NCI-H128 (cell line): ENCODE measurements around the gene PIK3R1.

Experiments used
- DNase-seq: peaks from one replicate; lab custom pipeline; 2025; ENCODE audit not compliant: unreplicated experiment; lab: John Stamatoyannopoulos, UW

The PIK3R1 gene

GRCh38 chr5:68320413-68320986 lies 104.9 kb downstream of the PIK3R1 start:
- DNase-seq: no peak

DNA sequence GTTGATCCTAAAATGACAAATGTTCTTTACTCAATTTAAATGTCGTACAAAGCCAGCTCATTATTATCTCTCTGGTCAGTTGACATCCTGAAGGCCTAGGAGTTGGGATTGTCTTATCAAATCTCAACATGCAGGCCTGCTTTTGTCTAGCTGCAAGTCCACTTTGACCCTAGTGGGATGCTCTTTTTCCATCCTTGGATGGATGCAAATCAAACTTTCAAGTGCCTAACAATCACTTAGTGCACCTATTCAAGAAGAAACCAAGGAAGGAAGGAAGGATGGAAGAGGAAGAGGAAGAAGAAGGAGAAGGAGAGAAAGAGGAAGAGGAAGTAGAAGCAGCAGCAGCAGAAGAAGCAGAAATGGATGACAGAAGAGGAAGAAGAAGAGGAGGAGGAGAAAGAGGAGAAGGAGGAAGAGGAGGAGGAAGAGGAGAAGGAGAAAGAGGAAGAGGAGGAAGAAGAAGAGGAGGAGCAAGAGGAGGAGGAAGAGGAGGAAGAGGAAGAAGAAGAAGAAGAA lies 109.6 kb downstream of the PIK3R1 start:
- no peak for DNase-seq

GRCh38 chr5:68329554-68330255 lies 114.1 kb downstream of the PIK3R1 start:
- no peak for DNase-seq

DNA sequence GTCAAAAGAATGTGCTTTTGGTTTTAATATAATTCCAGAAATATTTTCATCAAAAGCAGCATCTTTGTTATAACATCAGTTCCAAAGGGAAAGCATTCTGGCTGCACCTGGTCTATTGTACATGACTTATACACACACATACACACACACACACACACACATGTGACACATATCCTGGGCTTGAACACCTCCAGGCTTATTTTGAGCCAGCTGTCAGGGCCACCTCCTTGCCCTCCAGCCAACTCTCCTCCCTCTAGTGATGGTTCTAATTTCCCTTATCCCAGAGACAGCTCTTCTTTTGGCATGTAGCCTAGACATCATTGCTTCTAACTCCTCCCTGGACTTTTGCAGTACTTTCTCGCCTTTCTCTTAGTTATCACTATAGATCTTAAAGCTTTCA lies 115.0 kb downstream of the PIK3R1 start:
- DNase-seq: no peak

GRCh38 chr5:68331192-68332079 lies 115.9 kb downstream of the PIK3R1 start:
- no peak for DNase-seq

DNA sequence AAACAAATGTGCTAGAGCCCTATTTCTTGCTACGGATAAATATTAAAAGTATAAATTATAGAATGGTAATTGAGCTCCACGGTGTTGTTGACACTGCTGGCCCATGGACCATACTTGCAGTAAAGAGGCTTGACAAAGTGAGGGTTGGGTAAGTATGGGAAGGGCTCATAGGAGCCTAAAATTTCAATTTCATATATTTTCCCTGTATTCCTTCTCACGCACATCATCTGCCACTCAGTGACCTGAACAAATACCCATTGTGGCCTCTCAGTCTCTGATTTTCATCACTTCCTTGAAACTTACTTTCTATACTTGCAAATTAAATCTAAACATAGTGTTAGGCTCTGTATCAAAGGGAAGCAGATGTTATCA lies 116.5 kb downstream of the PIK3R1 start:
- no peak for DNase-seq

GRCh38 chr5:68332556-68332955 lies 117.0 kb downstream of the PIK3R1 start:
- no peak for DNase-seq

- DNase-seq: no peak
Observed at GRCh38 chr5:68333649-68334552, 118.3 kb downstream of the PIK3R1 start.

DNA sequence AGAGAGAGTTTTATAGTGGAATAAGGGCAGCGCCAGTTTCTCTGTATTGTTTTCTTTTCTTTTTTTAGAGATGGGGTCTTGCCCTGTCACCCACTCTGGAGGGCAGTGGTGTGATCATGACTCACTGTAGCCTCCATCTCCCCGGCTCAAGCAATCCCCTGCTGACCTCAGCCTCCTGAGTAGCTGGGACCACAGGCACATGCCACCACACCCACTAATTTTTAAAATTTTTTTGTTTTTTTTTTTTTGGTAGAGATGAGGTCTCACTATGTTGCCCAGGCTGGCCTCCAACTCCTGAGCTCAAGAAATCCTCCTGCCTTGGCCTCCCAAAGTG lies 119.0 kb downstream of the PIK3R1 start:
- no peak for DNase-seq

- DNase-seq: no peak
Observed at GRCh38 chr5:68335075-68335474, 119.5 kb downstream of the PIK3R1 start.

GRCh38 chr5:68336200-68336599 lies 120.6 kb downstream of the PIK3R1 start:
- no peak for DNase-seq

GRCh38 chr5:68337235-68337634 lies 121.7 kb downstream of the PIK3R1 start:
- no peak for DNase-seq

GRCh38 chr5:68339921-68340321 lies 124.4 kb downstream of the PIK3R1 start:
- no peak for DNase-seq

- no peak for DNase-seq
Observed at GRCh38 chr5:68341006-68341405, 125.5 kb downstream of the PIK3R1 start.

- no peak for DNase-seq
Observed at GRCh38 chr5:68342693-68343092, 127.1 kb downstream of the PIK3R1 start.

DNA sequence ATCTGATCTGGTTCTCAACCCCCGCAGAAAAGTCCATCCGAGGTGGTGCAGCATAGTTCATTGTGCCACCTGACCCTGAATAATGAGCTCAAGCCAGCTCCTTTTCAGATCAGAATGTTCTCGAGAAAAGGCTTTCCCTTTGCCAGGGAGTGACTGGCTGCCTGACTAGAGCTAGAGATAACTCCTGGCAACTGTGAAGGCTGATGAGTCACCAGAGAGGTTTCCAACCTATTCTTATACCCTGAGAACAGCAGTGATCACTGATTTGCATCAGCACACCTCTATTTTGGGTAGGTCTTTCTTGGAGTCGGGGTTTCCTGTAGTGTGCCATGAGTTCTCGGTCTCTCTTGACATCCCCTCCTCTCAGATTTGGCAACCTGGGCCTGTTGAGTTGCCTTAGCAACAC lies 127.9 kb downstream of the PIK3R1 start:
- DNase-seq: no peak

GRCh38 chr5:68344447-68345111 lies 129.0 kb downstream of the PIK3R1 start:
- DNase-seq: no peak

GRCh38 chr5:68345171-68345570 lies 129.6 kb downstream of the PIK3R1 start:
- DNase-seq: no peak

- no peak for DNase-seq
Observed at GRCh38 chr5:68345582-68345981, 130.0 kb downstream of the PIK3R1 start.

DNA sequence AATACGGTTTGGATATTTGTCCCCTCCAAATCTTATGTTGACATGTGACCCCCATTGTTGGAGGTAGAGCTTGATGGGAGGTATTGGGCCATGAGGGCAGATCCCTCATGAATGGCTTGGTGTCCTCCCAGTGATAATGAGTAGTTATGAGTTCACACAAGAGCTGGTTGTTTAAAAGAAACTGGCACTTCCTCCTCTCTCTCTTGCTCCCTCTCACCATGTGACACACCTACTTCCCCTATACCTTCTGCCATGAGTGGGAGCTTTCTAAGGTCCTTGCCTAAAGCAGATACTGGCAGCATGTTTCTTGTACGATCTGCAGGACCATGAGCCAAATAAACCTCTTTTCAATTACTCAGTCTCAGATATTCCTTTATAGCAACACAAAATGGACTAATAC lies 132.0 kb downstream of the PIK3R1 start:
- DNase-seq: no peak
